Stimulated activated CD4-positive, alpha-beta T cell treated with anti-CD3 and anti-CD28 coated beads, Interleukin-15, amount 100 ng/mL, for 24 hours (primary cell): Measurements from ENCODE around the gene BPIFB6.
"Not testable (repeated sequence)": the region's sequence is repeated elsewhere in the genome, so short reads cannot be mapped to it uniquely, and the experiment has no call there.

Source experiments
- DNase-seq: peaks from one replicate; pipeline ENCODE4 v3.0.0-alpha.2; 2020

Gene BPIFB6

GRCh38 chr20:33030569-33030968 lies 879 bp upstream of the BPIFB6 start:
- DNase-seq, result no peak

GRCh38 chr20:33032555-33032954 lies 1.1 kb downstream of the BPIFB6 start:
- DNase-seq, result no peak

- DNase-seq, result no peak
Observed at GRCh38 chr20:33033381-33033780, 1.9 kb downstream of the BPIFB6 start.

GRCh38 chr20:33034115-33034514 lies 2.7 kb downstream of the BPIFB6 start:
- DNase-seq, result no peak

- no peak for DNase-seq
Observed at GRCh38 chr20:33034901-33035492, 3.5 kb downstream of the BPIFB6 start.

GRCh38 chr20:33037456-33037855 lies 6.0 kb downstream of the BPIFB6 start:
- DNase-seq, result no peak

- DNase-seq, result no peak
Observed at GRCh38 chr20:33038243-33038642, 6.8 kb downstream of the BPIFB6 start.

- DNase-seq, result no peak
Observed at GRCh38 chr20:33042430-33042829, 11.0 kb downstream of the BPIFB6 start.

- DNase-seq, result no peak
Observed at GRCh38 chr20:33042983-33043730, 11.7 kb downstream of the BPIFB6 start.

- DNase-seq, result no peak
Observed at GRCh38 chr20:33043731-33044181, 12.3 kb downstream of the BPIFB6 start.

- not testable (repeated sequence) for DNase-seq
Observed at GRCh38 chr20:33045129-33045721, 13.8 kb downstream of the BPIFB6 start.

- no peak for DNase-seq
Observed at GRCh38 chr20:33046412-33046811, 15.0 kb downstream of the BPIFB6 start.

- DNase-seq, result no peak
Observed at GRCh38 chr20:33051333-33051732, 19.9 kb downstream of the BPIFB6 start.

- no peak for DNase-seq
Observed at GRCh38 chr20:33053291-33054106, 22.1 kb downstream of the BPIFB6 start, which contains the start of gene BPIFB3. TSS of gene BPIFB3 (plus strand) at chr20:33053903. CDS start at chr20:33055436, 1,533 bp downstream.

- no peak for DNase-seq
Observed at GRCh38 chr20:33054381-33054780, 22.9 kb downstream of the BPIFB6 start.

GRCh38 chr20:33054791-33055190 lies 23.3 kb downstream of the BPIFB6 start:
- DNase-seq, result no peak

- no peak for DNase-seq
Observed at GRCh38 chr20:33059136-33059535, 27.7 kb downstream of the BPIFB6 start.

GRCh38 chr20:33059741-33060390 lies 28.4 kb downstream of the BPIFB6 start:
- no peak for DNase-seq

- no peak for DNase-seq
Observed at GRCh38 chr20:33061658-33062028, 30.2 kb downstream of the BPIFB6 start.

GRCh38 chr20:33062105-33062824 lies 30.8 kb downstream of the BPIFB6 start:
- DNase-seq, result no peak

- DNase-seq, result no peak
Observed at GRCh38 chr20:33062825-33063149, 31.3 kb downstream of the BPIFB6 start.

GRCh38 chr20:33063271-33063670 lies 31.8 kb downstream of the BPIFB6 start:
- DNase-seq, result no peak
